ENCODE results near the gene SHC2. TPM values are rescaled to one million over a fixed set of nuclear protein-coding genes. Genes with fewer than 3 reads are reported as not detected.

Gene SHC2
- total and polyA plus RNA-seq, 2 of the 8 experiments (the other 6 are each of a cell fraction or from before 2014, with no cell fraction given): 4.4 to 7.3 TPM

DNA sequence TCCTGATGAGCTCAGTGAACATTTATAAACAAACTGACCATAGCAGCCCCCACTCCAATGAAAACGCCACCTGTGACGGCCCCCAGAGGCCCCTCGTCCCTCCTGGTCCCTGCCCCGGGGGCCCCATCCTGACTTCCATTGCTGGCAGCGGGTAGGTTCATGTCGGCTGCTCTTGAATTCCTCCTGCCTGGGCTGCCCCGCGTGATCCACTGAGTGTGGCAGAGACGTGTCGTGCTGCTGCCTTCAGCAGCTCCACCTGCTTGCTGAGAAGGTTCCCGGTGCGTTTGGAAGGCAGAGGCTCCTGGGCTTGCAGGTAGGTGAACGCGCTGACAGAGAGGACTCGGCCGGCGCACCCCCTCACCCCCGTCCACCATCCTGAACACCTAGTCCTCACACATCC, 63.5 kb downstream of the SHC2 start:
- no peak overlapping the region for H3K27ac ChIP-seq (ENCODE audit: low read depth, low read length)
- no peak overlapping the region for H3K4ac ChIP-seq (replicated peaks; ENCODE audit: insufficient read length, low read depth, low read length)
- H3K27me3 ChIP-seq (replicated peaks in 1 of 4; ENCODE audit: control insufficient read depth in 3 of 4, extremely low read depth in 1 of 4, insufficient read depth in 3 of 4, low read length in 3 of 4): peaks cover 0 to 2% (median 0%) of the 10 kb centered on the region in 4 experiments; a peak in 2 of 7 replicates
- no peaks in the 10 kb centered on the region for H3K79me2 ChIP-seq (ENCODE audit: control insufficient read depth in 1 of 2, insufficient read depth in 2 of 2, low read length in 2 of 2)
- no peak overlapping the region for H4K91ac ChIP-seq (replicated peaks; ENCODE audit: insufficient read length, low read length)
- ChIA-PET POLR2A (ENCODE audit: partially characterized antibody) (no interaction called here), CTCF (ENCODE audit: partially characterized antibody) (interaction anchor here (0.6 to 2.6 kb wide), 5 partner anchors 13 to 116 kb away, joined by 3 to 10 read pairs (median 4); no protein-coding TSS in a partner anchor)
- WGBS, 2 experiments (ENCODE audit: extremely low coverage in 1 of 2, insufficient coverage in 1 of 2, insufficient read length in 1 of 2, insufficient replicate concordance in 2 of 2, low coverage in 1 of 2, low lambda C conversion rate in 2 of 2, missing lambda C conversion rate in 1 of 2): 90% methylated on average over 18 of the region's 18 CpGs; no CpG with 5 or more reads in 1 of the 2 experiments
- peaks cover 0 to 3% of the 10 kb centered on the region in 2 experiments for H4K20me1 ChIP-seq (replicated peaks in 1 of 2; ENCODE audit: control insufficient read depth in 1 of 2, insufficient read depth in 2 of 2, low read length in 2 of 2)
- H2AFZ ChIP-seq (ENCODE audit: low read length): no peak overlapping the region
- no peak for DNase-seq (ENCODE audit: low read depth in 1 of 2, low spot score in 2 of 2)
- H3K23me2 ChIP-seq (ENCODE audit: low read depth, low read length): peaks cover 19% of the 10 kb centered on the region
- TF ChIP-seq ZNF274 (IDR thresholded peaks at IDR 0.05; ENCODE audit: borderline replicate concordance, extremely low read depth, low read length): no peak
- TF ChIP-seq, protein P1, sequence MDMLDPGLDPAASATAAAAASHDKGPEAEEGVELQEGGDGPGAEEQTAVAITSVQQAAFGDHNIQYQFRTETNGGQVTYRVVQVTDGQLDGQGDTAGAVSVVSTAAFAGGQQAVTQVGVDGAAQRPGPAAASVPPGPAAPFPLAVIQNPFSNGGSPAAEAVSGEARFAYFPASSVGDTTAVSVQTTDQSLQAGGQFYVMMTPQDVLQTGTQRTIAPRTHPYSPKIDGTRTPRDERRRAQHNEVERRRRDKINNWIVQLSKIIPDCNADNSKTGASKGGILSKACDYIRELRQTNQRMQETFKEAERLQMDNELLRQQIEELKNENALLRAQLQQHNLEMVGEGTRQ (IDR thresholded peaks at IDR 0.05; ENCODE audit: low read length): no peak
- TF ChIP-seq, protein P2, sequence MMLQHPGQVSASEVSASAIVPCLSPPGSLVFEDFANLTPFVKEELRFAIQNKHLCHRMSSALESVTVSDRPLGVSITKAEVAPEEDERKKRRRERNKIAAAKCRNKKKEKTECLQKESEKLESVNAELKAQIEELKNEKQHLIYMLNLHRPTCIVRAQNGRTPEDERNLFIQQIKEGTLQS (IDR thresholded peaks at IDR 0.05; ENCODE audit: insufficient read depth, low read depth, low read length): no peak
- no peak for TF ChIP-seq TCF12 (IDR thresholded peaks at IDR 0.05; ENCODE audit: low read depth, low read length)
- no peak for TF ChIP-seq BRCA1 (IDR thresholded peaks at IDR 0.05; ENCODE audit: low read depth, low read length)
- TF ChIP-seq CHD1 (IDR thresholded peaks at IDR 0.05; ENCODE audit: low read depth, low read length): no peak
- no peak for TF ChIP-seq SUZ12 (IDR thresholded peaks at IDR 0.05; ENCODE audit: low read length)
- TF ChIP-seq RNF2 (IDR thresholded peaks at IDR 0.05; ENCODE audit: borderline replicate concordance, low read depth, low read length, missing control alignments, poor library complexity, severe bottlenecking): no peak
- no peak for TF ChIP-seq NRF1 (IDR thresholded peaks at IDR 0.05; ENCODE audit: low read depth, low read length)
- H3K9me3 ChIP-seq (ENCODE audit: insufficient read depth in 2 of 2, low read depth in 1 of 2, low read length in 1 of 2): peaks cover 9 to 13% of the 10 kb centered on the region in 2 experiments; a peak in 3 of 4 replicates
- no peak overlapping the region for H2BK5ac ChIP-seq (ENCODE audit: low read depth, low read length)
- H3K14ac ChIP-seq (ENCODE audit: insufficient read length): no peak overlapping the region
- no peak overlapping the region for H2BK20ac ChIP-seq (ENCODE audit: low read length)
- no peak overlapping the region for H3K4me2 ChIP-seq (ENCODE audit: insufficient read depth in 1 of 2, low read depth in 2 of 2, low read length in 2 of 2)
- H4K8ac ChIP-seq (ENCODE audit: extremely low read depth, insufficient read depth, low read length): no peak overlapping the region
- no peak overlapping the region for H3K18ac ChIP-seq (ENCODE audit: extremely low read depth, low read length)
- no peaks in the 10 kb centered on the region for H3K4me1 ChIP-seq (replicated peaks in 1 of 4; ENCODE audit: control insufficient read depth in 3 of 4, insufficient read depth in 4 of 4, low read length in 3 of 4)
- no peak overlapping the region for H3K4me3 ChIP-seq (ENCODE audit: extremely low read depth in 1 of 4, insufficient read depth in 2 of 4, low read depth in 3 of 4, low read length in 4 of 4)
- no peak overlapping the region for H2BK12ac ChIP-seq (ENCODE audit: low read depth, low read length)
- H4K5ac ChIP-seq (ENCODE audit: insufficient read length, low read depth, low read length): no peak overlapping the region
- no peak overlapping the region for H3K9ac ChIP-seq (replicated peaks in 1 of 4; ENCODE audit: extremely low read depth in 1 of 4, low read depth in 3 of 4, low read length in 3 of 4)
- H3K56ac ChIP-seq (replicated peaks; ENCODE audit: insufficient read length, low read depth, low read length): no peak overlapping the region
- no peak overlapping the region for H2BK15ac ChIP-seq (ENCODE audit: low read length)
- H3K23ac ChIP-seq (ENCODE audit: insufficient read length): no peak overlapping the region
- no peak overlapping the region for H2BK120ac ChIP-seq (replicated peaks; ENCODE audit: low read depth, low read length)
- 0 out of 2 replicates have a peak overlapping the region, but pooled peaks have one; percentile 39 for H2AK5ac ChIP-seq (ENCODE audit: low read depth, low read length)
- no peaks in the 10 kb centered on the region for H3K79me1 ChIP-seq (ENCODE audit: low read depth, low read length)
- FAIRE-seq: no peak
- H3K36me3 ChIP-seq (ENCODE audit: control insufficient read depth in 2 of 4, insufficient read depth in 4 of 4, low read length in 3 of 4): no peaks in the 10 kb centered on the region

All from H1 (cell line).